WTC11 (cell line): ENCODE results near the gene UTP4. TPM values are rescaled to one million over a fixed set of nuclear protein-coding genes. Genes with fewer than 3 reads are reported as not detected.

ENCODE experiments used
- ATAC-seq: fragments of 200-7000 bp; cut with Tn5 transposase; 2 replicates; pipeline ENCODE4 v1.10.0; 2021; ENCODE audit warnings: mild to moderate bottlenecking, moderate library complexity
- CTCF ChIA-PET: fragments of 300-600 bp; sonication (Branson Sonifier 250); formaldehyde crosslinking; loops from one replicate; lab custom pipeline; 2021; ENCODE audit warnings: antibody characterized with exemption; lab: Charles Lee
- POLR2A ChIA-PET: fragments of 350-600 bp; sonication (Branson Sonifier 250); formaldehyde crosslinking; loops from one replicate; lab custom pipeline; 2021; ENCODE audit warnings: antibody characterized with exemption; lab: Charles Lee
- DNase-seq: peaks from one replicate; pipeline ENCODE4 v3.0.0; 2021; ENCODE audit warnings: low spot score
- H3K27ac Mint-ChIP-seq: 2 replicates; pipeline ENCODE4 v1.8.0; 2021; ENCODE audit warnings: mixed read lengths
- H3K27me3 Mint-ChIP-seq: 2 replicates; pipeline ENCODE4 v1.8.0; 2021; ENCODE audit warnings: low read depth, mild to moderate bottlenecking, moderate library complexity, mixed read lengths
- H3K36me3 Mint-ChIP-seq: 2 replicates; pipeline ENCODE4 v1.8.0; 2021; ENCODE audit warnings: mixed read lengths
- H3K4me1 Mint-ChIP-seq: 2 replicates; pipeline ENCODE4 v1.8.0; 2022; ENCODE audit warnings: mixed read lengths
- H3K4me3 Mint-ChIP-seq: 2 replicates; pipeline ENCODE4 v1.8.0; 2021; ENCODE audit warnings: mild to moderate bottlenecking, moderate library complexity, mixed read lengths
- H3K9me3 Mint-ChIP-seq: 2 replicates; pipeline ENCODE4 v1.8.0; 2021; ENCODE audit warnings: mixed read lengths
- CREB1 ChIP-seq: sonication (generic); formaldehyde crosslinking; IDR thresholded peaks from 2 replicates; pipeline ENCODE4 v1.8.0; 2023; ENCODE audit warnings: mild to moderate bottlenecking, missing genetic modification reagents
- RELA ChIP-seq: sonication (generic); formaldehyde crosslinking; IDR thresholded peaks from 2 replicates; pipeline ENCODE4 v1.8.1; 2022; ENCODE audit warnings: missing genetic modification reagents, mild to moderate bottlenecking, borderline replicate concordance
- TEAD1 ChIP-seq: sonication (generic); formaldehyde crosslinking; IDR thresholded peaks from 2 replicates; pipeline ENCODE4 v1.8.0; 2022; ENCODE audit warnings: mild to moderate bottlenecking, missing genetic modification reagents
- total RNA-seq: library from RNA; stranded (reverse); gene quantifications from 3 replicates; pipeline ENCODE4 v1.2.3, GENCODE V29; 2021
- TF ChIP-seq, protein P1 (sequence below): sonication (generic); formaldehyde crosslinking; IDR thresholded peaks from 2 replicates; pipeline ENCODE4 v1.8.1; 2023; ENCODE audit warnings: mild to moderate bottlenecking, missing genetic modification reagents, moderate library complexity
- TF ChIP-seq, protein P2 (sequence below): sonication (generic); formaldehyde crosslinking; IDR thresholded peaks from 2 replicates; pipeline ENCODE4 v1.8.0; 2022; ENCODE audit warnings: mild to moderate bottlenecking, missing genetic modification reagents
- TF ChIP-seq, protein P3 (sequence below): sonication (generic); formaldehyde crosslinking; IDR thresholded peaks from 2 replicates; pipeline ENCODE4 v1.8.0; 2023; ENCODE audit warnings: missing genetic modification reagents
- TF ChIP-seq, protein P4 (sequence below): sonication (generic); formaldehyde crosslinking; conservative IDR thresholded peaks from 2 replicates; pipeline ENCODE4 v1.8.1; 2022; ENCODE audit warnings: mild to moderate bottlenecking, missing genetic modification reagents
- TF ChIP-seq, protein P5 (sequence below): fragments of 250-450 bp; sonication (Bioruptor Pico); IDR thresholded peaks from 2 replicates; pipeline ENCODE4 v1.9.0; 2021; ENCODE audit warnings: mild to moderate bottlenecking
- TF ChIP-seq, protein P6 (sequence below): sonication (generic); formaldehyde crosslinking; IDR thresholded peaks from 2 replicates; pipeline ENCODE4 v1.8.0; 2023; ENCODE audit warnings: mild to moderate bottlenecking, missing genetic modification reagents
- TF ChIP-seq, protein P7 (sequence below): fragments of 250-450 bp; sonication (Bioruptor Pico); IDR thresholded peaks from 2 replicates; pipeline ENCODE4 v1.9.0; 2021; ENCODE audit warnings: moderate library complexity, mild to moderate bottlenecking, inconsistent platforms, borderline replicate concordance

UTP4 gene
- total RNA-seq, 1 experiment from 2014 or later, result 85.7 TPM

DNA sequence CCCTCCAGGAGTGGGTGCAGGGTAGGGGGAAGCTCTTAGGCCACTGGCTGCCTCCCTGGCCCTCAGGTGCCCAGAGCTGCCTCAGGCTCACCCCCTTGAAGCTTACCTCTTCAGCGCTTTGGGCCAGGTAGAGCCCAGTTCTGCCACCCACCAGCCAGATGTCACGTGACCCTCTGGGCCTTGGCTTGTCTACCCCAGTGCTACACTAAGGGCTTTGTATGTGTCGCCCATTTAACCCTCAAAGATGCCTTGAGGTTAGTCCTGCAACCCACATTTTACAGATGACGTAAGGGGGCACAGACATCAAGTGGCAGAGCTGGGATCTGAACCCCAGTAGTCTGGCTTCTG, 23.6 kb upstream of the UTP4 start:
- ChIA-PET POLR2A (interaction anchor here (0.7 to 0.9 kb wide), 2 partner anchors 9 to 15 kb away, joined by 3 read pairs; no protein-coding TSS in a partner anchor), CTCF (interaction anchor here (1.2 to 1.9 kb wide), 5 partner anchors 41 to 207 kb away, joined by 3 to 9 read pairs (median 6); no protein-coding TSS in a partner anchor)
- H3K9me3 Mint-ChIP-seq, result no peaks in the 10 kb centered on the region
- TF ChIP-seq, protein P1, sequence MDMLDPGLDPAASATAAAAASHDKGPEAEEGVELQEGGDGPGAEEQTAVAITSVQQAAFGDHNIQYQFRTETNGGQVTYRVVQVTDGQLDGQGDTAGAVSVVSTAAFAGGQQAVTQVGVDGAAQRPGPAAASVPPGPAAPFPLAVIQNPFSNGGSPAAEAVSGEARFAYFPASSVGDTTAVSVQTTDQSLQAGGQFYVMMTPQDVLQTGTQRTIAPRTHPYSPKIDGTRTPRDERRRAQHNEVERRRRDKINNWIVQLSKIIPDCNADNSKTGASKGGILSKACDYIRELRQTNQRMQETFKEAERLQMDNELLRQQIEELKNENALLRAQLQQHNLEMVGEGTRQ, result peak; percentile 67
- TF ChIP-seq, protein P2, sequence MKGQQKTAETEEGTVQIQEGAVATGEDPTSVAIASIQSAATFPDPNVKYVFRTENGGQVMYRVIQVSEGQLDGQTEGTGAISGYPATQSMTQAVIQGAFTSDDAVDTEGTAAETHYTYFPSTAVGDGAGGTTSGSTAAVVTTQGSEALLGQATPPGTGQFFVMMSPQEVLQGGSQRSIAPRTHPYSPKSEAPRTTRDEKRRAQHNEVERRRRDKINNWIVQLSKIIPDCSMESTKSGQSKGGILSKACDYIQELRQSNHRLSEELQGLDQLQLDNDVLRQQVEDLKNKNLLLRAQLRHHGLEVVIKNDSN (CRISPR knock-in tag), result peak; percentile 59; the same call in 1 of the 2 replicates
- TF ChIP-seq, protein P3, sequence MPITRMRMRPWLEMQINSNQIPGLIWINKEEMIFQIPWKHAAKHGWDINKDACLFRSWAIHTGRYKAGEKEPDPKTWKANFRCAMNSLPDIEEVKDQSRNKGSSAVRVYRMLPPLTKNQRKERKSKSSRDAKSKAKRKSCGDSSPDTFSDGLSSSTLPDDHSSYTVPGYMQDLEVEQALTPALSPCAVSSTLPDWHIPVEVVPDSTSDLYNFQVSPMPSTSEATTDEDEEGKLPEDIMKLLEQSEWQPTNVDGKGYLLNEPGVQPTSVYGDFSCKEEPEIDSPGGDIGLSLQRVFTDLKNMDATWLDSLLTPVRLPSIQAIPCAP (CRISPR knock-in tag), result no peak
- no peak for ATAC-seq
- peak overlapping the region; percentile 70 for H3K27ac Mint-ChIP-seq
- peaks cover 42% of the 10 kb centered on the region for H3K36me3 Mint-ChIP-seq
- peaks cover under 1% of the 10 kb centered on the region; the same call in 1 of the 2 replicates for H3K27me3 Mint-ChIP-seq
- H3K4me1 Mint-ChIP-seq, result peaks cover 52% of the 10 kb centered on the region
- peak overlapping the region; percentile 88 for H3K4me3 Mint-ChIP-seq
- DNase-seq, result no peak

DNA sequence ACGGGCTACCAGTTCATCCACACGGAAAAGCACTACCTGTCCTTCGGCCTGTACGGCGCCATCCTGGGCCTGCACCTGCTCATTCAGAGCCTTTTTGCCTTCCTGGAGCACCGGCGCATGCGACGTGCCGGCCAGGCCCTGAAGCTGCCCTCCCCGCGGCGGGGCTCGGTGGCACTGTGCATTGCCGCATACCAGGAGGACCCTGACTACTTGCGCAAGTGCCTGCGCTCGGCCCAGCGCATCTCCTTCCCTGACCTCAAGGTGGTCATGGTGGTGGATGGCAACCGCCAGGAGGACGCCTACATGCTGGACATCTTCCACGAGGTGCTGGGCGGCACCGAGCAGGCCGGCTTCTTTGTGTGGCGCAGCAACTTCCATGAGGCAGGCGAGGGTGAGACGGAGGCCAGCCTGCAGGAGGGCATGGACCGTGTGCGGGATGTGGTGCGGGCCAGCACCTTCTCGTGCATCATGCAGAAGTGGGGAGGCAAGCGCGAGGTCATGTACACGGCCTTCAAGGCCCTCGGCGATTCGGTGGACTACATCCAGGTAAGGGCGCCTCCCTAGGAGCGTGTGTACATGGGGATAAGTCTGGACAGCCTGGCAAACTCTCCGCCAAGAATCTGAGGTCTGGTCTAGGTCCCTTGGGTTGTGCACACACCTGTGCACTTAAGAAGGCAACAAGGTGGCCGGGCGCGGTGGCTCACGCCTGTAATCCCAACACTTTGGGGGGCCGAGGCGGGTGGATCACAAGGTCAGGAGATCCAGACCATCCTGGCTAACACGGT, 22.8 kb upstream of the UTP4 start:
- no peak for DNase-seq
- Mint-ChIP-seq H3K4me3 (peak overlapping the region; percentile 88), H3K4me1 (peaks cover 49% of the 10 kb centered on the region), H3K27me3 (no peaks in the 10 kb centered on the region)
- POLR2A ChIA-PET, result no interaction called here
- CTCF ChIA-PET, result interaction anchor here (1.3 to 1.9 kb wide), 2 partner anchors 120 to 208 kb away, joined by 5 to 9 read pairs; no protein-coding TSS in a partner anchor
- no peak for TF ChIP-seq CREB1 (CRISPR knock-in tag)
- peak; percentile 21; the same call in 1 of the 2 replicates for TF ChIP-seq RELA (CRISPR knock-in tag)
- TF ChIP-seq TEAD1 (CRISPR knock-in tag), result no peak
- TF ChIP-seq, protein P4, sequence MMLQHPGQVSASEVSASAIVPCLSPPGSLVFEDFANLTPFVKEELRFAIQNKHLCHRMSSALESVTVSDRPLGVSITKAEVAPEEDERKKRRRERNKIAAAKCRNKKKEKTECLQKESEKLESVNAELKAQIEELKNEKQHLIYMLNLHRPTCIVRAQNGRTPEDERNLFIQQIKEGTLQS (CRISPR knock-in tag), result 0 out of 2 replicates have a peak, but pooled peaks have one; percentile 23
- TF ChIP-seq, all 79 proteins: peak for 2
- peak overlapping the region; percentile 88 for H3K27ac Mint-ChIP-seq
- peaks cover 50% of the 10 kb centered on the region for H3K36me3 Mint-ChIP-seq
- no peak for ATAC-seq
- no peaks in the 10 kb centered on the region for H3K9me3 Mint-ChIP-seq

DNA sequence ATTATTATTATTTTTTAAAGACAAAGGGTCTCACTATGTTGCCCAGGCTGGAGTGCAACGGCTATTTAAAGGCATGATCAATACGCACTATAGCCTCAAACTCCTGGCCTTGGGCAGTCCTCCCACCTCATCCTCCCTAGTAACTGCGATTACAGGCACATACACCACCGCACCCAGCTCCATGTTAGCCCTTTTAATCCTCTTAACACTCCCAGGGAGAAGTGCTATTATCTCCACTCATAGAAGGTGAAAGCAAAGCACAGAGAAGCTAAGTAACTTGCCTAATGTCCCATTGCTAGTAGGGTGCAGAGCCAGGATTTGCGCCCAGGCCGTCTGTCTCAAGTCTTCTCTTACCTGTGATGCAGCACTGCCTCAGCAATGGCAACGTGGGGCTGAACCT, 22.0 kb upstream of the UTP4 start:
- peaks cover 44% of the 10 kb centered on the region for H3K4me1 Mint-ChIP-seq
- peaks cover 57% of the 10 kb centered on the region for H3K36me3 Mint-ChIP-seq
- H3K9me3 Mint-ChIP-seq, result no peaks in the 10 kb centered on the region
- ChIA-PET POLR2A (no interaction called here), CTCF (interaction anchor here (0.6 to 1.1 kb wide), 2 partner anchors 21 to 58 kb away, joined by 3 read pairs; no protein-coding TSS in a partner anchor)
- H3K27me3 Mint-ChIP-seq, result no peaks in the 10 kb centered on the region
- ATAC-seq (no peak), DNase-seq (no peak)
- peak overlapping the region; percentile 88 for H3K27ac Mint-ChIP-seq
- no peak overlapping the region for H3K4me3 Mint-ChIP-seq
- TF ChIP-seq, protein P5, sequence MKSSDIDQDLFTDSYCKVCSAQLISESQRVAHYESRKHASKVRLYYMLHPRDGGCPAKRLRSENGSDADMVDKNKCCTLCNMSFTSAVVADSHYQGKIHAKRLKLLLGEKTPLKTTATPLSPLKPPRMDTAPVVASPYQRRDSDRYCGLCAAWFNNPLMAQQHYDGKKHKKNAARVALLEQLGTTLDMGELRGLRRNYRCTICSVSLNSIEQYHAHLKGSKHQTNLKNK (CRISPR knock-in tag), result no peak
- TF ChIP-seq, protein P6, sequence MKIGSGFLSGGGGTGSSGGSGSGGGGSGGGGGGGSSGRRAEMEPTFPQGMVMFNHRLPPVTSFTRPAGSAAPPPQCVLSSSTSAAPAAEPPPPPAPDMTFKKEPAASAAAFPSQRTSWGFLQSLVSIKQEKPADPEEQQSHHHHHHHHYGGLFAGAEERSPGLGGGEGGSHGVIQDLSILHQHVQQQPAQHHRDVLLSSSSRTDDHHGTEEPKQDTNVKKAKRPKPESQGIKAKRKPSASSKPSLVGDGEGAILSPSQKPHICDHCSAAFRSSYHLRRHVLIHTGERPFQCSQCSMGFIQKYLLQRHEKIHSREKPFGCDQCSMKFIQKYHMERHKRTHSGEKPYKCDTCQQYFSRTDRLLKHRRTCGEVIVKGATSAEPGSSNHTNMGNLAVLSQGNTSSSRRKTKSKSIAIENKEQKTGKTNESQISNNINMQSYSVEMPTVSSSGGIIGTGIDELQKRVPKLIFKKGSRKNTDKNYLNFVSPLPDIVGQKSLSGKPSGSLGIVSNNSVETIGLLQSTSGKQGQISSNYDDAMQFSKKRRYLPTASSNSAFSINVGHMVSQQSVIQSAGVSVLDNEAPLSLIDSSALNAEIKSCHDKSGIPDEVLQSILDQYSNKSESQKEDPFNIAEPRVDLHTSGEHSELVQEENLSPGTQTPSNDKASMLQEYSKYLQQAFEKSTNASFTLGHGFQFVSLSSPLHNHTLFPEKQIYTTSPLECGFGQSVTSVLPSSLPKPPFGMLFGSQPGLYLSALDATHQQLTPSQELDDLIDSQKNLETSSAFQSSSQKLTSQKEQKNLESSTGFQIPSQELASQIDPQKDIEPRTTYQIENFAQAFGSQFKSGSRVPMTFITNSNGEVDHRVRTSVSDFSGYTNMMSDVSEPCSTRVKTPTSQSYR (CRISPR knock-in tag), result no peak
- TF ChIP-seq, protein P7, sequence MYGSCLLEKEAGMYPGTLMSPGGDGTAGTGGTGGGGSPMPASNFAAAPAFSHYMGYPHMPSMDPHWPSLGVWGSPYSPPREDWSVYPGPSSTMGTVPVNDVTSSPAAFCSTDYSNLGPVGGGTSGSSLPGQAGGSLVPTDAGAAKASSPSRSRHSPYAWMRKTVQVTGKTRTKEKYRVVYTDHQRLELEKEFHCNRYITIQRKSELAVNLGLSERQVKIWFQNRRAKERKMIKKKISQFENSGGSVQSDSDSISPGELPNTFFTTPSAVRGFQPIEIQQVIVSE (CRISPR knock-in tag), result no peak
